IPS DF 6.9 (cell line): ENCODE data around the gene CARMIL3.

Experiments
- DNase-seq: peaks from one replicate; pipeline ENCODE4 v3.0.0-alpha.2; 2013; ENCODE audit warnings: low read depth, low spot score
- H3K27ac ChIP-seq: one replicate; pipeline ENCODE4 v1.5.1; 2013; ENCODE audit warnings: low read length, control low read depth
- H3K27me3 ChIP-seq: 2 replicates; pipeline ENCODE4 v1.6.1; 2013; ENCODE audit warnings: mild to moderate bottlenecking, low read length; ENCODE audit not compliant: control insufficient read depth, insufficient read depth
- H3K36me3 ChIP-seq: 2 replicates; pipeline ENCODE4 v1.6.1; 2013; ENCODE audit warnings: low read length; ENCODE audit not compliant: control insufficient read depth, insufficient read depth
- H3K4me1 ChIP-seq: 2 replicates; pipeline ENCODE4 v1.6.1; 2013; ENCODE audit warnings: low read length; ENCODE audit not compliant: control insufficient read depth, insufficient read depth
- H3K4me3 ChIP-seq: 2 replicates; pipeline ENCODE4 v1.5.1; 2013; ENCODE audit warnings: mild to moderate bottlenecking, low read length
- H3K9me3 ChIP-seq: 2 replicates; pipeline ENCODE4 v1.6.1; 2013; ENCODE audit warnings: low read length, inconsistent platforms; ENCODE audit not compliant: control insufficient read depth, insufficient read depth
- WGBS: extraction: QIAGEN DNeasy Blood & Tissue Kit; methylation state at CpG from one replicate; pipeline ENCODE4 v1.1.7; 2013; ENCODE audit warnings: mixed read lengths, missing lambda C conversion rate; ENCODE audit not compliant: insufficient read length, insufficient coverage; 5-methylcytosine and 5-hydroxymethylcytosine counted together

CARMIL3 gene

GRCh38 chr14:24057271-24057670 lies 5.5 kb downstream of the CARMIL3 start:
- Histone ChIP-seq H3K27me3 (no peaks in the 10 kb centered on the region), H3K36me3 (no peaks in the 10 kb centered on the region), H3K4me3 (no peak overlapping the region), H3K27ac (no peak overlapping the region), H3K4me1 (peaks cover 3% of the 10 kb centered on the region; the same call in 1 of the 2 replicates), H3K9me3 (no peaks in the 10 kb centered on the region)
- no CpG with 5 or more reads among the region's 2 CpGs for WGBS
- no peak for DNase-seq

- Histone ChIP-seq H3K4me3 (no peak overlapping the region), H3K27me3 (no peaks in the 10 kb centered on the region), H3K4me1 (no peaks in the 10 kb centered on the region), H3K36me3 (no peaks in the 10 kb centered on the region), H3K27ac (no peak overlapping the region), H3K9me3 (no peaks in the 10 kb centered on the region)
- no CpG with 5 or more reads among the region's 14 CpGs for WGBS
- no peak for DNase-seq
These were observed 6.1 kb downstream of the CARMIL3 start for GRCh38 chr14:24057867-24058259.

DNA sequence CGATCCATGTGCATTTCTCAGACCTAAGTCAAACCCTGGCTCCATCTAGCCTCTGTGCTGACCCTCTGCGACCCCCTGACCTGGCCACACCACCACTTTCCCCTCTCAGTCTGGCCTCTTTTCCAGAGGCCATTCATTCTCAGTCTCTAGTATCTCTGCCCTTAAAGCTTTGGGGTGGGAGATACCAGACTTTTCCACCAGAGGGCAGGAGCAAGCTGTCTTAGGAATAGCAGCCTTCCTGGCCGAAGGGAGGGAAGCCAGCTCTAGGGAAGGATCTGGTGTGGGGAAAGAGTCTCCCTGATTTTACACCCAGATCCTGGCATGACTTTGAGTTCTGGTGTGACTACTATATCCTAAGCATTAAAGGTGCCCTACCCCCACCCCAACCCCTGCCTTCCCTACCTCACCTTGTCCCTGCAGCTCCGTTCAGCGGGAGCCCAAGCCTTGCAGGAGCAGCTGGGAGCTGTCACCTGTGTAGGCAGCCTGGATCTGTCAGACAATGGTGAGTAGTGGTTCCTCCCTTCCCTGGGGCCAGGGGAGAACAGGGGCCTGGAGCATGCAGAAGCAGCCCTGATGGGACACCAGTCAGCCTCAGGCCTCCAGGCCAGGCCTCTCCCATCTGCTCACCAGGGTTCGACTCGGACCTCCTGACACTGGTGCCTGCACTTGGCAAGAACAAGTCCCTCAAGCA lies 6.6 kb downstream of the CARMIL3 start:
- H3K36me3 ChIP-seq = no peaks in the 10 kb centered on the region
- no peaks in the 10 kb centered on the region for H3K27me3 ChIP-seq
- no CpG with 5 or more reads among the region's 7 CpGs for WGBS
- no peaks in the 10 kb centered on the region for H3K9me3 ChIP-seq
- H3K4me3 ChIP-seq = no peak overlapping the region
- DNase-seq = no peak
- no peaks in the 10 kb centered on the region for H3K4me1 ChIP-seq
- H3K27ac ChIP-seq = no peak overlapping the region

GRCh38 chr14:24058951-24059475 lies 7.2 kb downstream of the CARMIL3 start:
- H3K4me1 ChIP-seq = no peaks in the 10 kb centered on the region
- no peak for DNase-seq
- H3K4me3 ChIP-seq = no peak overlapping the region
- H3K9me3 ChIP-seq = no peaks in the 10 kb centered on the region
- no peaks in the 10 kb centered on the region for H3K36me3 ChIP-seq
- no peak overlapping the region for H3K27ac ChIP-seq
- no peaks in the 10 kb centered on the region for H3K27me3 ChIP-seq
- no CpG with 5 or more reads among the region's 10 CpGs for WGBS

GRCh38 chr14:24059841-24060388 lies 8.1 kb downstream of the CARMIL3 start:
- H3K4me3 ChIP-seq = no peak overlapping the region
- H3K27ac ChIP-seq = no peak overlapping the region
- no peak for DNase-seq
- no peaks in the 10 kb centered on the region for H3K9me3 ChIP-seq
- no peaks in the 10 kb centered on the region for H3K36me3 ChIP-seq
- no peaks in the 10 kb centered on the region for H3K4me1 ChIP-seq
- no peaks in the 10 kb centered on the region for H3K27me3 ChIP-seq
- no CpG with 5 or more reads among the region's 16 CpGs for WGBS

DNA sequence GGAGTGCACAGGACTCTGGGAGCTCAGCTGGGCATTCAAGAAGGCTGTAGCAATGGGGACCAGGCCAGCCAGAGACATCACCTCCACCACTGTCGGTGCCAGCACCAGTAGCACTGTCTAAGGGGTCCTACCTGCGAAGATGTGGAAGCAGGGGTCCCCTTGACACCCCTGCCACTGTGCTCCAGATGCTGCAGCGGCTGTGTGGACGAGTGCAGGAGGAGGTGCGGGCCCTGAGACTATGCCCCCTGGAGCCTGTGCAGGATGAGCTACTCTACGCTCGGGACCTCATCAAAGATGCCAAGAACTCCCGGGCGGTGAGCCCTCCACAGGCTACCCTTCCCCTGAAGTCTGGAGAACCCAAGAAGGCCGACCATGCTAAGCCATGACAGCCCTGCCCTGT lies 8.6 kb downstream of the CARMIL3 start:
- no peak overlapping the region for H3K4me3 ChIP-seq
- H3K27me3 ChIP-seq = no peaks in the 10 kb centered on the region
- H3K4me1 ChIP-seq = no peaks in the 10 kb centered on the region
- WGBS = no CpG with 5 or more reads among the region's 10 CpGs
- no peaks in the 10 kb centered on the region for H3K36me3 ChIP-seq
- no peak for DNase-seq
- H3K27ac ChIP-seq = no peak overlapping the region
- H3K9me3 ChIP-seq = no peaks in the 10 kb centered on the region

DNA sequence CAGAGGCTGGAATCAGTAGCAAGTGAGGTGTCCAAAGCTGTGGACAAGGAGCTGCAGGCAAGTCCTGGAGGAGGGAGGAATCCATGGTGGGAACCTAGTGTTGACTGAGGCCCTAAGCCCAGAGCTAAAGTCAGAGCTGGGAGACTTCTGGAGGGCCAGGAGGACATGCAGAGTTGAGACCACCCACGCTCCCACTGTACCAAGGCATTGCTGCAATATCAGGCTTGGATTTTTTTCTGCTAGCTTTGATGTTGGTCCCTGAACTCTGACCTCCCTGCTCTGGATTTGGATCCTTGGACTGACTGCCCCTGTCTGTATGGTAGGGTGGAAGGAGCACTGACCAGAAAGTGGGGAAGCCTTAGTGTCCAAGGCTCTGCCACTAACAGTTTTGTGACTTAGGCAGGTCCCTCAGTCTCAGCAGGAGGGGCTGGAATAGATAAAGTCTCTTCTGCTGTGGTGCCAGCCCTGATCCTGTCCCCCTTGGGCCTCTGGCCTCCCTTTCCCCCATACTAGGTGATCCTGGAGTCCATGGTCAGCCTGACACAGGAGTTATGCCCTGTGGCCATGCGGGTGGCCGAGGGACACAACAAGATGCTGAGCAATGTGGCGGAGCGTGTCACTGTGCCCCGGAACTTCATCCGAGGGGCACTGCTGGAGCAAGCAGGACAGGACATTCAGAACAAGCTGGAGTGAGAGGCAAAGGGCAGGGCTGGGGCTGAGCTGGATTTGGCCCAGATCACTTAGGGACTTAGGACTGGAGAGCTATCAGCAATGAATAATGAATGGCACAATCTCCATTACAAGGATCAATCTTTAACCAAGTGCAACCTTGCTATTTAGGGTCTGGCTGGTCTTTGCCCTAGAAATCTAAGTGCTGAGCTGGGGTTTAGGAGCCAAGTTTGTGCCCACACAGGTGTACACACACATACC lies 9.4 kb downstream of the CARMIL3 start:
- Histone ChIP-seq H3K36me3 (no peaks in the 10 kb centered on the region), H3K4me3 (no peak overlapping the region), H3K27ac (no peak overlapping the region), H3K27me3 (no peaks in the 10 kb centered on the region), H3K9me3 (no peaks in the 10 kb centered on the region), H3K4me1 (no peaks in the 10 kb centered on the region)
- WGBS = no CpG with 5 or more reads among the region's 7 CpGs
- no peak for DNase-seq

GRCh38 chr14:24062216-24062980 lies 10.6 kb downstream of the CARMIL3 start:
- Histone ChIP-seq H3K9me3 (no peaks in the 10 kb centered on the region), H3K4me1 (no peaks in the 10 kb centered on the region), H3K36me3 (peaks cover 2% of the 10 kb centered on the region; the same call in 1 of the 2 replicates), H3K4me3 (no peak overlapping the region), H3K27ac (no peak overlapping the region), H3K27me3 (no peaks in the 10 kb centered on the region)
- no peak for DNase-seq
- WGBS = no CpG with 5 or more reads among the region's 14 CpGs

GRCh38 chr14:24063263-24063836 lies 11.5 kb downstream of the CARMIL3 start:
- Histone ChIP-seq H3K27ac (no peak overlapping the region), H3K4me3 (no peak overlapping the region), H3K27me3 (no peaks in the 10 kb centered on the region), H3K4me1 (no peaks in the 10 kb centered on the region), H3K36me3 (peaks cover 2% of the 10 kb centered on the region; the same call in 1 of the 2 replicates), H3K9me3 (no peaks in the 10 kb centered on the region)
- WGBS = no CpG with 5 or more reads among the region's 4 CpGs
- no peak for DNase-seq
